ENCODE data around the gene TMEM131L.
A peak's percentile ranks its signal among the peaks of the same experiment; 100 is the strongest.
"Not testable (repeated sequence)": the region's sequence is repeated elsewhere in the genome, so short reads cannot be mapped to it uniquely, and the experiment has no call there.

The TMEM131L gene

GRCh38 chr4:153494562-153494961 lies 28.4 kb downstream of the TMEM131L start:
- H3K27me3 ChIP-seq (ENCODE audit: insufficient read depth, low read length) = no peaks in the 10 kb centered on the region
- H3K27ac ChIP-seq (ENCODE audit: low read depth, low read length) = no peak overlapping the region
- H3K36me3 ChIP-seq (ENCODE audit: insufficient read depth, low read length) = no peaks in the 10 kb centered on the region
- H3K4me1 ChIP-seq (ENCODE audit: insufficient read depth, low read length) = peaks cover 50% of the 10 kb centered on the region
- no peak overlapping the region for H3K4me3 ChIP-seq (ENCODE audit: low read length)
- H3K9ac ChIP-seq (ENCODE audit: low read depth, low read length) = no peak overlapping the region; the same call in 1 of the 2 replicates
- H3K9me3 ChIP-seq (ENCODE audit: insufficient read depth, low read depth, low read length) = no peaks in the 10 kb centered on the region
- WGBS = 78% methylated on average over 10 of the region's 10 CpGs

DNA sequence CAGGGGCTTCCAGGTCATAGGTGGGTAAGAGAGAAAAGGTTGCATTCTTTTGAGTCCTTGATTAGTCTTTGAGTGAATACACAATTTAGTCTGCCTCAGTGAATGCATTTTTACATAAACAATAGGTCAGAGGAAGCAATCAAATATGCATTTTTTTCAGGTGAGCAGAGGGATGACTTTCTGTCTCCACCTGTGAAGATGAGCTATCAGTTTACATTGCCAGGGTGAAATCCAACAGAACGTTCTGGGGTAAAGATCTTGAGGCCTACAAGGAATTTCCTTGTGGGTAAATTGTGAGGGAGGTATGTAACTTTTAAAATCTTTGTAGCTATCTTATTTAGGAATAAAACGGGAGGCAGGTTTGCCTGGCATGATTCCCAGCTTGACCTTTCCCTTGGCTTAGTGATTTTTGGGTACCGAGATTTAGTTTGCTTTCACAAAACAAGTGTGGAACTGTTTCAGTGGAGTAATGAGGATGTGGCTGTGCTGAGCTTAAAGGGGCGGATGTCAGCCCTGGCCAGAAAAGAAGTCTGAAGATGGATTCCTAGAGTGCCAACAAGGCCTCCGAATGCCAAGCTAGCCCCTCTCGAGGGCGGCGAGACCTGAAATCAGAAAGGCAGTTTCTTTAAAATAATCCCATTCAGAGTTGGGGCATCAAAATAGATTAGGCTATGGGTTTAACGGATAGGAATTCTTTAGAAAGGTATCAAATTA lies 29.5 kb downstream of the TMEM131L start:
- Histone ChIP-seq H3K27me3 (ENCODE audit: insufficient read depth, low read length) (no peaks in the 10 kb centered on the region), H3K4me1 (ENCODE audit: insufficient read depth, low read length) (peaks cover 44% of the 10 kb centered on the region), H3K9ac (ENCODE audit: low read depth, low read length) (peak overlapping the region; percentile 36; the same call in 1 of the 2 replicates), H3K36me3 (ENCODE audit: insufficient read depth, low read length) (no peaks in the 10 kb centered on the region), H3K27ac (ENCODE audit: low read depth, low read length) (peak overlapping the region; percentile 15; the same call in 1 of the 2 replicates), H3K9me3 (ENCODE audit: insufficient read depth, low read depth, low read length) (no peaks in the 10 kb centered on the region), H3K4me3 (ENCODE audit: low read length) (no peak overlapping the region)
- 85% methylated on average over 9 of the region's 9 CpGs for WGBS

DNA sequence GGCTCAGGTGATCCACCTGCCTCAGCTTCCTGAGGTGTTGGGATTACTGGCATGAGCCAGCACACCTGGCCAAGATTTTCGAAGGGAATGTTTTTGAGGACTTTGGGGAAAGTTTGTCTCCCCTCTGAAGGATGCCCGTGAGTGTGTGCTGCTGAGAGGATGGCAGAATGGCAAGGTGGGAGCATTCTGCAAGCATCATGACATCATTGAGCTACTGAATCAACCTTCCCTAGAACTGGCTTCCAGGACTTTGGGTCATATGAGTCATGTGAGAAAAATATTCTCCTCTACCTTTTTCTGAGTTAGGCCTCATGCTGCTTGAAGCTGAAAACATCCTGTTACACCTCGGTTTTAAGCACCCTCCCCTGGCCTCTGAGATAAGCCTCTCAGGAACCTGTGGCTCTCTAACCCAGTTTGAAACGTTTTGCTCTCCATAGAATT lies 31.0 kb downstream of the TMEM131L start:
- no peak overlapping the region for H3K27ac ChIP-seq (ENCODE audit: low read depth, low read length)
- H3K9ac ChIP-seq (ENCODE audit: low read depth, low read length) = no peak overlapping the region
- H3K4me3 ChIP-seq (ENCODE audit: low read length) = no peak overlapping the region

GRCh38 chr4:153497988-153498967 lies 32.1 kb downstream of the TMEM131L start:
- no peaks in the 10 kb centered on the region for H3K9me3 ChIP-seq (ENCODE audit: insufficient read depth, low read depth, low read length)
- no peaks in the 10 kb centered on the region for H3K27me3 ChIP-seq (ENCODE audit: insufficient read depth, low read length)
- peaks cover 40% of the 10 kb centered on the region for H3K4me1 ChIP-seq (ENCODE audit: insufficient read depth, low read length)
- no peak overlapping the region for H3K27ac ChIP-seq (ENCODE audit: low read depth, low read length)
- no peaks in the 10 kb centered on the region for H3K36me3 ChIP-seq (ENCODE audit: insufficient read depth, low read length)
- H3K9ac ChIP-seq (ENCODE audit: low read depth, low read length) = no peak overlapping the region
- no peak overlapping the region for H3K4me3 ChIP-seq (ENCODE audit: low read length)
- WGBS = 74% methylated on average over 9 of the region's 9 CpGs

More for the DNA sequence above, 31.0 kb downstream of the TMEM131L start:
- H3K27me3 ChIP-seq (ENCODE audit: insufficient read depth, low read length) = no peaks in the 10 kb centered on the region
- 69% methylated on average over 3 of the region's 4 CpGs for WGBS
- H3K9me3 ChIP-seq (ENCODE audit: insufficient read depth, low read depth, low read length) = no peaks in the 10 kb centered on the region
- no peaks in the 10 kb centered on the region for H3K36me3 ChIP-seq (ENCODE audit: insufficient read depth, low read length)
- peaks cover 40% of the 10 kb centered on the region for H3K4me1 ChIP-seq (ENCODE audit: insufficient read depth, low read length)

- no peaks in the 10 kb centered on the region for H3K27me3 ChIP-seq (ENCODE audit: insufficient read depth, low read length)
- no peaks in the 10 kb centered on the region for H3K9me3 ChIP-seq (ENCODE audit: insufficient read depth, low read depth, low read length)
- H3K27ac ChIP-seq (ENCODE audit: low read depth, low read length) = no peak overlapping the region
- H3K4me3 ChIP-seq (ENCODE audit: low read length) = no peak overlapping the region
- H3K36me3 ChIP-seq (ENCODE audit: insufficient read depth, low read length) = no peaks in the 10 kb centered on the region
- peaks cover 39% of the 10 kb centered on the region for H3K4me1 ChIP-seq (ENCODE audit: insufficient read depth, low read length)
- H3K9ac ChIP-seq (ENCODE audit: low read depth, low read length) = no peak overlapping the region
- WGBS = 90% methylated on average over 11 of the region's 11 CpGs
These were observed 32.8 kb downstream of the TMEM131L start for GRCh38 chr4:153499005-153499404.

- 88% methylated on average over 1 of the region's 1 CpG for WGBS
- H3K36me3 ChIP-seq (ENCODE audit: insufficient read depth, low read length) = no peaks in the 10 kb centered on the region
These were observed 35.4 kb downstream of the TMEM131L start for GRCh38 chr4:153501578-153501977.

DNA sequence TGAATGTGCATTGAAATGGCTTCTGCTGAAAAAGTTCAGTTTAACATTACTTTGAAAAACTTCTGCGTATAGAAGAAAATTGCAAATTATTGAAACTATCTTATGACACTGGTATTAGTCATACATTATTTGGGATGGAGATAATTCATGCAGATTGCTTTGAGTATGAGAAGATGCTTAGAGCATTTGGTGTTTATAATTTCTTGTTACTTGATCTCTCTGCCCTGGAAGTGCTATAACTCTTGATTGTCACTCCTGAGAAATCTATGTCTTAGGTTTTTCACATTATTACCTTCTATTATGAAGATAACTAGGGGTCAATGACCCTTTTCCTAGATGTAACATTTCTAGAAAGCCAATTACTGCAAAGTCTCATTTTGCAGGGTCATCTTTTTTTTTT lies 36.4 kb downstream of the TMEM131L start:
- Histone ChIP-seq H3K27me3 (ENCODE audit: insufficient read depth, low read length) (no peaks in the 10 kb centered on the region), H3K4me1 (ENCODE audit: insufficient read depth, low read length) (peaks cover 18% of the 10 kb centered on the region), H3K4me3 (ENCODE audit: low read length) (no peak overlapping the region), H3K9ac (ENCODE audit: low read depth, low read length) (no peak overlapping the region), H3K27ac (ENCODE audit: low read depth, low read length) (no peak overlapping the region), H3K36me3 (ENCODE audit: insufficient read depth, low read length) (no peaks in the 10 kb centered on the region), H3K9me3 (ENCODE audit: insufficient read depth, low read depth, low read length) (no peaks in the 10 kb centered on the region)
- WGBS = 100% methylated on average over 1 of the region's 1 CpG

More at GRCh38 chr4:153501578-153501977, 35.4 kb downstream of the TMEM131L start:
- no peaks in the 10 kb centered on the region for H3K9me3 ChIP-seq (ENCODE audit: insufficient read depth, low read depth, low read length)
- H3K27ac ChIP-seq (ENCODE audit: low read depth, low read length) = no peak overlapping the region
- no peak overlapping the region for H3K4me3 ChIP-seq (ENCODE audit: low read length)
- H3K27me3 ChIP-seq (ENCODE audit: insufficient read depth, low read length) = no peaks in the 10 kb centered on the region
- peaks cover 23% of the 10 kb centered on the region for H3K4me1 ChIP-seq (ENCODE audit: insufficient read depth, low read length)
- no peak overlapping the region for H3K9ac ChIP-seq (ENCODE audit: low read depth, low read length)

- Histone ChIP-seq H3K4me3 (ENCODE audit: low read length) (no peak overlapping the region), H3K9ac (ENCODE audit: low read depth, low read length) (no peak overlapping the region), H3K4me1 (ENCODE audit: insufficient read depth, low read length) (0 out of 2 replicates have a peak, but pooled peaks cover 8% of the 10 kb centered on the region), H3K27me3 (ENCODE audit: insufficient read depth, low read length) (no peaks in the 10 kb centered on the region), H3K36me3 (ENCODE audit: insufficient read depth, low read length) (0 out of 2 replicates have a peak, but pooled peaks cover 4% of the 10 kb centered on the region), H3K27ac (ENCODE audit: low read depth, low read length) (no peak overlapping the region), H3K9me3 (ENCODE audit: insufficient read depth, low read depth, low read length) (no peaks in the 10 kb centered on the region)
- 91% methylated on average over 10 of the region's 11 CpGs for WGBS
These were observed 40.5 kb downstream of the TMEM131L start for GRCh38 chr4:153506341-153507309.

DNA sequence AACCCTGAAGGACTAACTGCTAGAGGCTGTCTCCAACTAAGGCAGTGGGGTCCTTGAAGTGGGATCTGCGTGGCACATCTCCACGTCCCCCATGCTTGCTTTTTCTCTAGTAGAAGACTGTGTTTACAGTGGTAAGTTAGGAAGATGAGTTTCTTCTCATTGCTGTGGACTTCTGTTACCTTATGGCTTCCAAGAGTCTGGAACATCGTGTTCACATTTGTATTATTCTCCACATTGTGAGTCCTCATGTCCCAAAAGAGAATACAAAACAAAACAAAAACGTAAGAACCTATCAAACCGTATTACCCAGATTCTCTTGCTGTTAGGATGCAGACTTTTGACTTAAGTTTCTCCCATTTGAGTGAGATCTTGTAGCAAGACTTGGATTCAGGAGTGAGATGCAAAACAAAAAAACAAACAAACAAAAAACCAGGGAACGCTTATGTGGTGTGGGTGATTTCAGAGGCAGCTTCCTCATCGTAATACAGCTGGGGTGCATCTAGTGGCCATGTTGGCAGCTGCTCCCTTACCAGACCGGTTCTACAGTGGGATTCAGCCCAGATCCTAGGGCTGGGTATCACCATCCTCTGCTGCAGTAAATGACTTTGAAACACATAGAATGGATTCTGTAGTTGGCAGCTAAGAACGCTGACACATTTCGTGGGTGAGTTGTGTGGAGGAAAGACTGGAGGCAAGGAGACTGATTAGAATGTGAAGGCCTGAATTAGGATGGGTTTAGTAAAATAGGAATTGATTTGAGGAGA lies 41.3 kb downstream of the TMEM131L start:
- Histone ChIP-seq H3K9me3 (ENCODE audit: insufficient read depth, low read depth, low read length) (no peaks in the 10 kb centered on the region), H3K27ac (ENCODE audit: low read depth, low read length) (no peak overlapping the region), H3K27me3 (ENCODE audit: insufficient read depth, low read length) (no peaks in the 10 kb centered on the region), H3K4me1 (ENCODE audit: insufficient read depth, low read length) (peaks cover 16% of the 10 kb centered on the region; the same call in 1 of the 2 replicates), H3K9ac (ENCODE audit: low read depth, low read length) (no peak overlapping the region), H3K36me3 (ENCODE audit: insufficient read depth, low read length) (0 out of 2 replicates have a peak, but pooled peaks cover 4% of the 10 kb centered on the region), H3K4me3 (ENCODE audit: low read length) (no peak overlapping the region)
- 94% methylated on average over 10 of the region's 10 CpGs for WGBS

DNA sequence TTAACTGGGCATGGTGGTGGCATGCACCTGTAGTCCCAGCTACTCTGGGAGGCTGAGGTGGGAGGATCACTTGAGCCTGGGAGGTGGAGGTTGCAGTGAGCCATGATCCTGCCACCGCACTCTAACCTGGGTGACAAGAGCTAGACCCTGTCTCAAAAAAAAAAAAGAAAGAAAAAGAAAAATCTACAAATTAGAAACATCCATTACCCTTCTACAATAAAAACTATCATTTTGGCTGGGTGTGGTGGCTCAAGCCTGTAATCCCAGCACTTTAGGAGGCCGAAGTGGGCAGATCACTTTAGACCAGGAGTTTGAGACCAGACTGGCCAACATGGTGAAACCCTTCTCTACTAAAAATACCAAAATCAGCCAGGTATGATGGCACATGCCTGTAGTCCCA lies 43.1 kb downstream of the TMEM131L start:
- H3K4me3 ChIP-seq (ENCODE audit: low read length); H3K27ac ChIP-seq (ENCODE audit: low read depth, low read length); H3K27me3 ChIP-seq (ENCODE audit: insufficient read depth, low read length); H3K36me3 ChIP-seq (ENCODE audit: insufficient read depth, low read length); H3K9me3 ChIP-seq (ENCODE audit: insufficient read depth, low read depth, low read length); H3K9ac ChIP-seq (ENCODE audit: low read depth, low read length): not testable (repeated sequence)
- H3K4me1 ChIP-seq (ENCODE audit: insufficient read depth, low read length) = peaks cover 33% of the 10 kb centered on the region
- WGBS = 100% methylated on average over 2 of the region's 2 CpGs

All from HUES64 (cell line).